Tibial artery (tissue), 4 donors: ENCODE data around the gene TAF3.

ENCODE experiments used
- DNase-seq, 2 donors: peaks; one replicate each; pipeline ENCODE4 v3.0.0-alpha.2; 2019
- H3K27ac ChIP-seq, 2 donors: fragments of 200-600 bp; sonication (generic) in 1 of 2; 1 replicate in 1 of 2; 2 replicates in 1 of 2; pipeline ENCODE4 v1.5.1; 2018 to 2019; ENCODE audit warnings: mild to moderate bottlenecking in 1 of 2
- H3K27me3 ChIP-seq, 2 donors: fragments of 200-600 bp; sonication (generic) in 1 of 2; one replicate each; pipeline versions ENCODE4 v1.5.1 to v1.6.0; 2016 to 2019
- H3K36me3 ChIP-seq, 3 donors: fragments of 200-600 bp; sonication (generic) in 2 of 3; one replicate each; pipeline ENCODE4 v1.5.1; 2016 to 2019; ENCODE audit warnings: mild to moderate bottlenecking in 2 of 3
- H3K4me1 ChIP-seq, 4 donors: fragments of 200-600 bp; sonication (generic) in 2 of 4; 1 replicate in 3 of 4; 2 replicates in 1 of 4; pipeline ENCODE4 v1.5.1; 2016 to 2019
- H3K4me3 ChIP-seq, 2 donors: fragments of 200-600 bp; sonication (generic) in 1 of 2; 1 replicate in 1 of 2; 2 replicates in 1 of 2; pipeline ENCODE4 v1.5.1; 2018 to 2019; ENCODE audit warnings: mild to moderate bottlenecking in 2 of 2
- H3K9me3 ChIP-seq, 3 donors: fragments of 200-600 bp; sonication (generic) in 1 of 3; one replicate each; pipeline ENCODE4 v1.5.1; 2016 to 2019
- intact Hi-C: fragments of 100-400 bp; cut with DNase I; formaldehyde crosslinking; loops from one replicate; pipeline ENCODE4 v1.15.0; 2023; ENCODE audit warnings: low total_unique reads
- TF ChIP-seq, protein P1 (sequence below), 2 experiments: fragments of 200-600 bp in 1 of 2; fragments of 450-650 bp in 1 of 2; IDR thresholded peaks; one replicate each; pipeline ENCODE4 v1.5.1; 2017 to 2019; ENCODE audit warnings: antibody characterized with exemption in 2 of 2, mild to moderate bottlenecking in 1 of 2, moderate library complexity in 1 of 2

Gene TAF3

DNA sequence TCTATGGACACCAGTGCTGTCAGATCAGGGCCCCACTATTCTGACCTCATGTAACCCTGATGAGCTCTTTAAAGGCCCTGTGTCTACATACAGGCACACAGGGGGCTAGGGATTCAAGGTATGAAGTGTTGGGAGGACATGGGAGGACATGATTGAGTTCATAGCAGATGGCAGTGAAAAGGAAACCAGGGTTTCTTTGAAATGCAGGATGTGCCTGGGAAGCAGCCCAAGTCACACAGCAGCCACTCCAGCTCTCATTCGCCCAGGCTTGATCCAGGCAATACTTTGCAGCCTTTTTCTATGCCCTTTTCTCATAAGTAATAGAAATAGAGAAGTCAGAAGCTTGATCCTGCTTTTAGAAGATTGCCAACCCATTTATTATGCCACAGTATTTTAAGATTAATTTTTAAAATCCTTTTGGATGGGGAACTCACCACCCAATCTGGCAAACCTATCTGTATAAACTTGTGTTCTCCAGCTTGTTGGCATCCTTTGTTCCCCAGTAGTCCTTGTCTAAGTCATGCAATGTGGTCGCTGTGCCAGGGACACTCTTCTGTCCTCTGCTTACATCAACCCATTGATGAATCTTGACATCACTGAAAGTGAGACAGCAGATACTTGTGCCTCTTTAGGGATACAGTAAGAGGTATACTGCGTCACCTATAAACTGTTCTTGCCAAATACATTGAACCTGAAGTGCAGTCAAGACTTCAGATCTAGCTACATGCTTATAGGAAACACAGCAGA lies 95.0 kb downstream of the TAF3 start:
- intact Hi-C loops: no loop called here
- H3K27me3 ChIP-seq: no peaks in the 10 kb centered on the region
- H3K4me1 ChIP-seq: peaks cover 0 to 11% (median 3%) of the 10 kb centered on the region in 4 donors
- DNase-seq: no peak
- TF ChIP-seq, protein P1, sequence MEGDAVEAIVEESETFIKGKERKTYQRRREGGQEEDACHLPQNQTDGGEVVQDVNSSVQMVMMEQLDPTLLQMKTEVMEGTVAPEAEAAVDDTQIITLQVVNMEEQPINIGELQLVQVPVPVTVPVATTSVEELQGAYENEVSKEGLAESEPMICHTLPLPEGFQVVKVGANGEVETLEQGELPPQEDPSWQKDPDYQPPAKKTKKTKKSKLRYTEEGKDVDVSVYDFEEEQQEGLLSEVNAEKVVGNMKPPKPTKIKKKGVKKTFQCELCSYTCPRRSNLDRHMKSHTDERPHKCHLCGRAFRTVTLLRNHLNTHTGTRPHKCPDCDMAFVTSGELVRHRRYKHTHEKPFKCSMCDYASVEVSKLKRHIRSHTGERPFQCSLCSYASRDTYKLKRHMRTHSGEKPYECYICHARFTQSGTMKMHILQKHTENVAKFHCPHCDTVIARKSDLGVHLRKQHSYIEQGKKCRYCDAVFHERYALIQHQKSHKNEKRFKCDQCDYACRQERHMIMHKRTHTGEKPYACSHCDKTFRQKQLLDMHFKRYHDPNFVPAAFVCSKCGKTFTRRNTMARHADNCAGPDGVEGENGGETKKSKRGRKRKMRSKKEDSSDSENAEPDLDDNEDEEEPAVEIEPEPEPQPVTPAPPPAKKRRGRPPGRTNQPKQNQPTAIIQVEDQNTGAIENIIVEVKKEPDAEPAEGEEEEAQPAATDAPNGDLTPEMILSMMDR (IDR thresholded peaks at IDR 0.05): no peak
- no peaks in the 10 kb centered on the region for H3K9me3 ChIP-seq
- H3K27ac ChIP-seq: no peak overlapping the region
- no peaks in the 10 kb centered on the region for H3K36me3 ChIP-seq
- no peak overlapping the region for H3K4me3 ChIP-seq

DNA sequence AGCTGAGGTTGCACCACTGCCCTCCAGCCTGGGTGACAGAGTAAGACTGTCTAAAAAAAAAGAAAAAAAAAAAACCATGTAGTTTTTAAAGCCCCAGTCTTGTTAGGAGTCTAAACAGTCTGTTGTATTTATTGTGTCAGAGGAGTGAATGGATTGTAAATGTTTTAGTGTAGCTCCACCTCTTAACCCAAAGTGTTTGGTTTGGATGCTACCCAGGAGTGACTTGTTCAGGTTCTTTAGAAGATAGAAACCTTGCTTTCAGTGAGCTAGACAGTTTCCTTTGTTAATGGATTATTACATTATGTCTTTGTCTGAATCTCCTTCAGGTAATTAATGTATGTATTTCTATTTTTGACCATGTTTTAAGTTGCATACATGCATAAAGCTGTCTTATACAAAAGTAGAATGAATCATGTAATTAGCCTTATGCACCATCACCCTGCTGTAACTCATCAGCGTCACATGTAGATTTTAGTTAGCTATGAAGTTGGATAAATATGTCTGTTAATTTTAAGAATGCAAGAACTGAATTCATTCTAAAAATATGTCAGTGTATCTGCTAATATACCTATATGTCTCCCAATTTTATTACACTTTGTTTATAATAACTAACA lies 97.7 kb downstream of the TAF3 start:
- TF ChIP-seq, protein P1 (IDR thresholded peaks at IDR 0.05): no peak
- DNase-seq: no peak

DNA sequence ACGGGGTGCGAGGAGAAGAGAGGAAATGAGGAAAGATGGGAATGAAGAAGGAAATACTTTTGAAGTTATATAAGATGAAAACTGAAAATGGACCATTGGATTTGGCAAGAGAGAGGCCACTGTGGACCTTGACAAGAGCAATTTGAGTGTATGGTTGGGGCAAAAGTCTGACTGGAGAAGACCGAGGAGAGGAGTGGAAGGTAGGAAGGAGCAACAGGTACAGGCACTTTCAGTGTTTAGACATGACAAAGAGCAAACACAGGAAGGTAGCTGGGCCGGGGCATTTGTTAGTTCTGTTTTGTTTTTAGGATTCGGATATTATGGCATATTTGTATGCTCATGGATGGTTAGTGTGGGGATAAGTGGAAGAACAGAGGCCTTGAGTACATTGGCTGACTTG lies 99.4 kb downstream of the TAF3 start:
- H3K36me3 ChIP-seq: no peaks in the 10 kb centered on the region
- H3K9me3 ChIP-seq: no peaks in the 10 kb centered on the region
- H3K4me1 ChIP-seq: peaks cover 0 to 11% (median 3%) of the 10 kb centered on the region in 4 donors
- DNase-seq: no peak
- H3K27me3 ChIP-seq: no peaks in the 10 kb centered on the region
- intact Hi-C loops: no loop called here
- TF ChIP-seq, protein P1 (IDR thresholded peaks at IDR 0.05): no peak
- H3K27ac ChIP-seq: no peak overlapping the region
- H3K4me3 ChIP-seq: no peak overlapping the region

More for the DNA sequence above, 97.7 kb downstream of the TAF3 start:
- no peaks in the 10 kb centered on the region for H3K36me3 ChIP-seq
- H3K4me1 ChIP-seq: peaks cover 0 to 11% (median 3%) of the 10 kb centered on the region in 4 donors
- intact Hi-C loops: no loop called here
- H3K9me3 ChIP-seq: no peaks in the 10 kb centered on the region
- no peak overlapping the region for H3K4me3 ChIP-seq
- H3K27ac ChIP-seq: no peak overlapping the region
- no peaks in the 10 kb centered on the region for H3K27me3 ChIP-seq

DNA sequence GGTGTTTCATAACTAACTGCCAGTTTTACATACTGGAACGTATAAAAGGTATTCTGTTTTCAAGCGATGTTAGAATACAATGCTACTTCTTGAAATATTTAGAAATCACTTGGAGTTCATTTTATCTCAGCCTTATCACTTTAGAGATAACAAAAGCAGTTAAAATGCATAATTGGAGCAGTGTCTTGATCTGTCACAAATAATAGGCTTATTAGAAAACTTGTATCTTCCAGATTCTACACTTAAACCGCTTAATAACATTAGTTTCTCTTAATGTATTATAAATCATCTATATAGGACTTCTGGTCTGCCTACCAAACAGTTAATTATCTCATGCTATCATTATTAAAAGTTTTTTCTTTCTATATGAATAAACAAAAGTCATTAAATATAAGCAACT lies 104.4 kb downstream of the TAF3 start:
- H3K27me3 ChIP-seq: no peaks in the 10 kb centered on the region
- TF ChIP-seq, protein P1 (IDR thresholded peaks at IDR 0.05): no peak
- H3K27ac ChIP-seq: no peak overlapping the region
- intact Hi-C loops: no loop called here
- H3K4me1 ChIP-seq: no peaks in the 10 kb centered on the region
- H3K9me3 ChIP-seq: no peaks in the 10 kb centered on the region
- H3K36me3 ChIP-seq: no peaks in the 10 kb centered on the region
- no peak overlapping the region for H3K4me3 ChIP-seq
- DNase-seq: no peak

DNA sequence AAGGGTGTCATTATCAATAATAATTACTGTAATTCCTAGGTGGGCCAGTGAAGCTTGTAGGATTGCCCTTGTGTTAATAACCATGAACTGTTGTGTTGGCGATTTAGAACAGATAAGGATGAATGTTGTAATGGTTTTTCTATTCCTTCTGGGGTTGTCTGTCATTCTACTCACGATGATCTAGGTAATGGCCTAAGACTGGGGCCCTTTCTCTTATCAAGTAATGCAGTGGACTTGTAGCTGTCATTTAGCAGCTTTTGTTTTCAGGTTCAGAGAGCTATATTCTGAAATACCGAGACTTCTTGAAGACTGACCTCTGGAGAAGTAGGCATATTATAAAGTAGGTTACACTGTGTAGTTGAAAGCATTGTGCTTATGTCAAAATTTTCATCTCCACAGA lies 110.2 kb downstream of the TAF3 start:
- Histone ChIP-seq H3K9me3 (no peaks in the 10 kb centered on the region), H3K4me3 (no peak overlapping the region), H3K4me1 (no peaks in the 10 kb centered on the region), H3K36me3 (no peaks in the 10 kb centered on the region), H3K27me3 (no peaks in the 10 kb centered on the region), H3K27ac (no peak overlapping the region)
- intact Hi-C loops: no loop called here
- TF ChIP-seq, protein P1 (IDR thresholded peaks at IDR 0.05): no peak
- no peak for DNase-seq
